Islet of Langerhans (tissue), 1 donor: ENCODE results near the gene NT5C2.

Experiments used
- FAIRE-seq: peaks from one replicate; lab custom pipeline; 2011; peaks lifted over from hg19 to GRCh38; lab: Jason Lieb, UNC

NT5C2 gene

GRCh38 chr10:103120977-103121735 is 71.9 kb downstream of the NT5C2 start:
- no peak for FAIRE-seq

GRCh38 chr10:103120546-103120945 is 72.5 kb downstream of the NT5C2 start:
- FAIRE-seq, result no peak

GRCh38 chr10:103117247-103117646 is 75.8 kb downstream of the NT5C2 start:
- FAIRE-seq, result no peak

GRCh38 chr10:103114876-103115275 is 78.2 kb downstream of the NT5C2 start:
- FAIRE-seq, result no peak

GRCh38 chr10:103111918-103112877 is 80.9 kb downstream of the NT5C2 start:
- peak; percentile 43 for FAIRE-seq

- FAIRE-seq, result no peak
These were observed 81.8 kb downstream of the NT5C2 start for GRCh38 chr10:103111031-103111917.

GRCh38 chr10:103110407-103110806 is 82.7 kb downstream of the NT5C2 start:
- no peak for FAIRE-seq

- FAIRE-seq, result no peak
These were observed 83.3 kb downstream of the NT5C2 start for GRCh38 chr10:103109821-103110220.

- FAIRE-seq, result no peak
These were observed 86.5 kb downstream of the NT5C2 start for GRCh38 chr10:103106539-103106938.

- FAIRE-seq, result peak; percentile 36
These were observed 87.6 kb downstream of the NT5C2 start for GRCh38 chr10:103105462-103105861.

GRCh38 chr10:103104721-103105120 is 88.4 kb downstream of the NT5C2 start:
- FAIRE-seq, result no peak

GRCh38 chr10:103103989-103104388 is 89.1 kb downstream of the NT5C2 start:
- no peak for FAIRE-seq

GRCh38 chr10:103102195-103102594 is 90.9 kb downstream of the NT5C2 start:
- FAIRE-seq, result no peak

- no peak for FAIRE-seq
These were observed 92.5 kb downstream of the NT5C2 start for GRCh38 chr10:103100620-103101019.

GRCh38 chr10:103098240-103098639 is 94.8 kb downstream of the NT5C2 start:
- FAIRE-seq, result no peak

GRCh38 chr10:103096130-103096529 is 96.9 kb downstream of the NT5C2 start:
- no peak for FAIRE-seq

- FAIRE-seq, result no peak
These were observed 98.1 kb downstream of the NT5C2 start for GRCh38 chr10:103095005-103095404.

GRCh38 chr10:103090911-103091310 is 102.2 kb downstream of the NT5C2 start:
- FAIRE-seq, result no peak

- FAIRE-seq, result no peak
These were observed 103.6 kb downstream of the NT5C2 start for GRCh38 chr10:103089493-103089892.

GRCh38 chr10:103086799-103087198 is 106.3 kb downstream of the NT5C2 start:
- no peak for FAIRE-seq

- FAIRE-seq, result no peak
These were observed 106.8 kb downstream of the NT5C2 start for GRCh38 chr10:103086261-103086660.

GRCh38 chr10:103083977-103084320 is 109.1 kb downstream of the NT5C2 start:
- no peak for FAIRE-seq
